HepG2 (cell line): Measurements from ENCODE around the gene TMEM47.

Experiments
- HMG20B ChIP-seq: conservative IDR thresholded peaks from 2 replicates; pipeline ENCODE4 v1.6.1; 2016; ENCODE audit warnings: missing genetic modification reagents, missing compliant biosample characterization
- RBM22 ChIP-seq: fragments of 200-400 bp; formaldehyde crosslinking; optimal IDR thresholded peaks from 2 replicates; pipeline ENCODE3; 2017; ENCODE audit warnings: mild to moderate bottlenecking, low read length, moderate library complexity
- ZBTB20 ChIP-seq: sonication (generic); formaldehyde crosslinking; IDR thresholded peaks from 2 replicates; pipeline ENCODE4 v1.8.1; 2023; ENCODE audit warnings: missing genetic modification reagents, low read depth, mild to moderate bottlenecking, borderline replicate concordance
- ZNF136 ChIP-seq: sonication (generic); formaldehyde crosslinking; IDR thresholded peaks from 2 replicates; pipeline ENCODE4 v1.8.1; 2022; ENCODE audit warnings: low read depth, mild to moderate bottlenecking, moderate library complexity, missing genetic modification reagents
- TF ChIP-seq, protein P1 (sequence below): sonication (generic); formaldehyde crosslinking; IDR thresholded peaks from 2 replicates; pipeline ENCODE4 v1.5.0; 2020; ENCODE audit warnings: mild to moderate bottlenecking, missing genetic modification reagents, moderate library complexity
- TF ChIP-seq, protein P2 (sequence below): sonication (generic); formaldehyde crosslinking; IDR thresholded peaks from 2 replicates; pipeline ENCODE4 v1.4.0; 2020; ENCODE audit warnings: missing genetic modification reagents

DNA sequence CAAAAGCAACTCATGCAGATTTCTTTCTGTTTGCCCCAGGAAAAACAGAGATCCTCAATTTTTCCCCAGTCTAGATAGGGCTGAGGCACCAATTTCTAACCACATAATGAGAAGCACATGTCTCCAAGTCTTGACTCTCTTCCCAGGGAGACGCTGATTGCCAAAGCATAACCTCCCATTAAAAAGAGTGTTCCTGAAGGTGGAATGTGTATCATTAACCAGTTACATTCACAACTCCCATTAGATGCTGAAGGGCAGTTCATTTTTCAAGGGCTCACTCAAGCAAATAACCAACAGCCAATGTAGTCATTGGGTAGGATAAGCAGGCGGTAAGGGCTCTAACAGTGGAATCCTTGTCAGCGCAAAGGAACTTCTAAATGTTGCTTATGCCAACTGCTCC lies 27.5 kb downstream of the TMEM47 start:
- TF ChIP-seq, protein P1, sequence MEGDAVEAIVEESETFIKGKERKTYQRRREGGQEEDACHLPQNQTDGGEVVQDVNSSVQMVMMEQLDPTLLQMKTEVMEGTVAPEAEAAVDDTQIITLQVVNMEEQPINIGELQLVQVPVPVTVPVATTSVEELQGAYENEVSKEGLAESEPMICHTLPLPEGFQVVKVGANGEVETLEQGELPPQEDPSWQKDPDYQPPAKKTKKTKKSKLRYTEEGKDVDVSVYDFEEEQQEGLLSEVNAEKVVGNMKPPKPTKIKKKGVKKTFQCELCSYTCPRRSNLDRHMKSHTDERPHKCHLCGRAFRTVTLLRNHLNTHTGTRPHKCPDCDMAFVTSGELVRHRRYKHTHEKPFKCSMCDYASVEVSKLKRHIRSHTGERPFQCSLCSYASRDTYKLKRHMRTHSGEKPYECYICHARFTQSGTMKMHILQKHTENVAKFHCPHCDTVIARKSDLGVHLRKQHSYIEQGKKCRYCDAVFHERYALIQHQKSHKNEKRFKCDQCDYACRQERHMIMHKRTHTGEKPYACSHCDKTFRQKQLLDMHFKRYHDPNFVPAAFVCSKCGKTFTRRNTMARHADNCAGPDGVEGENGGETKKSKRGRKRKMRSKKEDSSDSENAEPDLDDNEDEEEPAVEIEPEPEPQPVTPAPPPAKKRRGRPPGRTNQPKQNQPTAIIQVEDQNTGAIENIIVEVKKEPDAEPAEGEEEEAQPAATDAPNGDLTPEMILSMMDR (CRISPR knock-in tag): no peak
- TF ChIP-seq RBM22 (no peak), ZNF136 (no peak), ZBTB20 (CRISPR knock-in tag) (no peak), HMG20B (CRISPR knock-in tag) (no peak)
- TF ChIP-seq, protein P2, sequence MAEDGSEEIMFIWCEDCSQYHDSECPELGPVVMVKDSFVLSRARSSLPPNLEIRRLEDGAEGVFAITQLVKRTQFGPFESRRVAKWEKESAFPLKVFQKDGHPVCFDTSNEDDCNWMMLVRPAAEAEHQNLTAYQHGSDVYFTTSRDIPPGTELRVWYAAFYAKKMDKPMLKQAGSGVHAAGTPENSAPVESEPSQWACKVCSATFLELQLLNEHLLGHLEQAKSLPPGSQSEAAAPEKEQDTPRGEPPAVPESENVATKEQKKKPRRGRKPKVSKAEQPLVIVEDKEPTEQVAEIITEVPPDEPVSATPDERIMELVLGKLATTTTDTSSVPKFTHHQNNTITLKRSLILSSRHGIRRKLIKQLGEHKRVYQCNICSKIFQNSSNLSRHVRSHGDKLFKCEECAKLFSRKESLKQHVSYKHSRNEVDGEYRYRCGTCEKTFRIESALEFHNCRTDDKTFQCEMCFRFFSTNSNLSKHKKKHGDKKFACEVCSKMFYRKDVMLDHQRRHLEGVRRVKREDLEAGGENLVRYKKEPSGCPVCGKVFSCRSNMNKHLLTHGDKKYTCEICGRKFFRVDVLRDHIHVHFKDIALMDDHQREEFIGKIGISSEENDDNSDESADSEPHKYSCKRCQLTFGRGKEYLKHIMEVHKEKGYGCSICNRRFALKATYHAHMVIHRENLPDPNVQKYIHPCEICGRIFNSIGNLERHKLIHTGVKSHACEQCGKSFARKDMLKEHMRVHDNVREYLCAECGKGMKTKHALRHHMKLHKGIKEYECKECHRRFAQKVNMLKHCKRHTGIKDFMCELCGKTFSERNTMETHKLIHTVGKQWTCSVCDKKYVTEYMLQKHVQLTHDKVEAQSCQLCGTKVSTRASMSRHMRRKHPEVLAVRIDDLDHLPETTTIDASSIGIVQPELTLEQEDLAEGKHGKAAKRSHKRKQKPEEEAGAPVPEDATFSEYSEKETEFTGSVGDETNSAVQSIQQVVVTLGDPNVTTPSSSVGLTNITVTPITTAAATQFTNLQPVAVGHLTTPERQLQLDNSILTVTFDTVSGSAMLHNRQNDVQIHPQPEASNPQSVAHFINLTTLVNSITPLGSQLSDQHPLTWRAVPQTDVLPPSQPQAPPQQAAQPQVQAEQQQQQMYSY (CRISPR knock-in tag): no peak
